ENCODE data around the gene SIN3B. TPM values are rescaled to one million over a fixed set of nuclear protein-coding genes. Genes with fewer than 3 reads are reported as not detected.

Gene SIN3B
- total RNA-seq, 1 experiment from 2014 or later, result 49.7 TPM

DNA sequence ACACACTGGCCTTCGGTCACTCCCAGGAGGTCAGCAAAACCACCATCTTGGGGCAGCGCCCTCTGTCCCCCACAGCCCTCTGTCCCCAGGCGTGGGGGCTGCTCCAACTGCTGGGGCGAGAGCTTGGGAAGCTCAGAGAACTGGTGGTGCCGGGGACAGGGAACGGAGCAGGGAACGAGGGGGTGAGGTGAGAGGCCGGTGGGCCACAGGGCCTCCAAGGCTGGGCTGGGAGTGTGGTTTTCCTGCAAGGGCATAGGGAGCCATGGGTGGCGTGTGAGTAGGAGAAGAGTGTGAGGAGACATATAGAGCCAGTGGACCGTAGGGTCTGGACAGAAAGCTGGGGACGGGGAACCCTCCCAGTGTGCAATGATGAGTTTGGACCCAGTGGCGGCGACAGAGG, 93.8 kb downstream of the SIN3B start:
- TF ChIP-seq, protein P1, sequence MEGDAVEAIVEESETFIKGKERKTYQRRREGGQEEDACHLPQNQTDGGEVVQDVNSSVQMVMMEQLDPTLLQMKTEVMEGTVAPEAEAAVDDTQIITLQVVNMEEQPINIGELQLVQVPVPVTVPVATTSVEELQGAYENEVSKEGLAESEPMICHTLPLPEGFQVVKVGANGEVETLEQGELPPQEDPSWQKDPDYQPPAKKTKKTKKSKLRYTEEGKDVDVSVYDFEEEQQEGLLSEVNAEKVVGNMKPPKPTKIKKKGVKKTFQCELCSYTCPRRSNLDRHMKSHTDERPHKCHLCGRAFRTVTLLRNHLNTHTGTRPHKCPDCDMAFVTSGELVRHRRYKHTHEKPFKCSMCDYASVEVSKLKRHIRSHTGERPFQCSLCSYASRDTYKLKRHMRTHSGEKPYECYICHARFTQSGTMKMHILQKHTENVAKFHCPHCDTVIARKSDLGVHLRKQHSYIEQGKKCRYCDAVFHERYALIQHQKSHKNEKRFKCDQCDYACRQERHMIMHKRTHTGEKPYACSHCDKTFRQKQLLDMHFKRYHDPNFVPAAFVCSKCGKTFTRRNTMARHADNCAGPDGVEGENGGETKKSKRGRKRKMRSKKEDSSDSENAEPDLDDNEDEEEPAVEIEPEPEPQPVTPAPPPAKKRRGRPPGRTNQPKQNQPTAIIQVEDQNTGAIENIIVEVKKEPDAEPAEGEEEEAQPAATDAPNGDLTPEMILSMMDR (IDR thresholded peaks at IDR 0.05; ENCODE audit: unreplicated experiment), result no peak
- no peak overlapping the region for H3K4me3 Mint-ChIP-seq (ENCODE audit: low read depth, unreplicated experiment)

GRCh38 chr19:16927883-16928282, 98.7 kb downstream of the SIN3B start:
- Mint-ChIP-seq H3K27me3 (ENCODE audit: unreplicated experiment) (peaks cover 68% of the 10 kb centered on the region), H3K4me3 (ENCODE audit: low read depth, unreplicated experiment) (no peak overlapping the region)
- BruUV-seq (replicated peaks), result no TSS peak

More for the DNA sequence above, 93.8 kb downstream of the SIN3B start:
- Mint-ChIP-seq H3K27ac (ENCODE audit: unreplicated experiment) (no peak overlapping the region), H3K36me3 (ENCODE audit: insufficient read depth, unreplicated experiment) (no peaks in the 10 kb centered on the region), H3K9me3 (ENCODE audit: low read depth, unreplicated experiment) (peaks cover 2% of the 10 kb centered on the region), H3K4me1 (ENCODE audit: low read depth, unreplicated experiment) (no peaks in the 10 kb centered on the region), H3K27me3 (ENCODE audit: unreplicated experiment) (peaks cover 31% of the 10 kb centered on the region)
- no peak for DNase-seq
- CTCF ChIA-PET, result interaction anchor here (0.6 kb wide), 1 partner anchor 113 kb away, joined by 3 read pairs; no protein-coding TSS in a partner anchor
- BruUV-seq (replicated peaks), result no TSS peak
- intact Hi-C loops (cut with micrococcal nuclease; ENCODE audit: unreplicated experiment), result no loop called here

DNA sequence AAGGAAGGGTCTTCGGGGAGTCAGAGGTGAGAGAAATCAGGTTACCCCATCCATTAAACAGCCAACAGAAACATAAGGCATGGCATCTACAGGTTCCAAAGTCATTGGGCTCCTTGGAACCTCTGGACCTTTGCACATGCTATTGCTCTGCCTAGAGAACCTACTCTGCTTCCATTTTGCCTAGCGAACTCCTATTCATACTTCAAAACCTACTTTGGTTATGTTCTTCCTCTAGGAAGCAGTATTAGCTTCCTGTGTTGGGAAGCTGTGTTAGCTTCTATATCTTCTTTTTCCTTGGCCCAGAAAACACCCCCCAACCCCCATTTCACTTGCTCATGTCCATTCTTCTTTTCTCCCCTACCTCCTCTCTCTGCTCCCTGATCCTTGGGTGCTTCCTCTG, 99.2 kb downstream of the SIN3B start:
- Mint-ChIP-seq H3K9me3 (ENCODE audit: low read depth, unreplicated experiment) (no peaks in the 10 kb centered on the region), H3K27me3 (ENCODE audit: unreplicated experiment) (peaks cover 64% of the 10 kb centered on the region), H3K4me3 (ENCODE audit: low read depth, unreplicated experiment) (no peak overlapping the region), H3K4me1 (ENCODE audit: low read depth, unreplicated experiment) (no peaks in the 10 kb centered on the region), H3K36me3 (ENCODE audit: insufficient read depth, unreplicated experiment) (no peaks in the 10 kb centered on the region), H3K27ac (ENCODE audit: unreplicated experiment) (no peak overlapping the region)
- CTCF ChIA-PET, result no interaction called here
- intact Hi-C loops (cut with micrococcal nuclease; ENCODE audit: unreplicated experiment), result no loop called here
- no TSS peak for BruUV-seq (replicated peaks)
- no peak for DNase-seq
- TF ChIP-seq, protein P1 (IDR thresholded peaks at IDR 0.05; ENCODE audit: unreplicated experiment), result no peak

More at GRCh38 chr19:16927883-16928282, 98.7 kb downstream of the SIN3B start:
- CTCF ChIA-PET, result no interaction called here
- H3K9me3 Mint-ChIP-seq (ENCODE audit: low read depth, unreplicated experiment), result no peaks in the 10 kb centered on the region
- H3K4me1 Mint-ChIP-seq (ENCODE audit: low read depth, unreplicated experiment), result no peaks in the 10 kb centered on the region
- H3K36me3 Mint-ChIP-seq (ENCODE audit: insufficient read depth, unreplicated experiment), result no peaks in the 10 kb centered on the region
- no peak for DNase-seq
- H3K27ac Mint-ChIP-seq (ENCODE audit: unreplicated experiment), result no peak overlapping the region
- intact Hi-C loops (cut with micrococcal nuclease; ENCODE audit: unreplicated experiment), result no loop called here
- TF ChIP-seq, protein P1 (IDR thresholded peaks at IDR 0.05; ENCODE audit: unreplicated experiment), result no peak

DNA sequence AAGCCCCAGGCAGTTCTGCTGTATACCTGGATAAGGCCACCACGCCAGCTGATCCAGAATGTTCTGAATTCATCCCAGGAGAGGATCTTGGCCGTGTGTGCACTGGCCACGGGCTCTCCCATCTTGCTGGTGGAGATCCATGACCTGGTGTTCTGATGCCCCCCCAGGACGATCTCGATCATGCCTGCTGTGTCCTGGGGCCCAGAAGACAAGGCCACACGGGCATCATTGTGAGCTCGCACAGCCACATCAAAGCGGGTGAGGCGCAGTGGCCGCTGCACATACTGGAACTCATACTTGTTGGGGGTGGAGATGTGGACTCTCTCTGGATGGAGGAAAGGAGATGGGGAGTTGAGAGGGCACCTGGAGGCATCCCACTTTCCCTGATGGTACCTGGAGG, 99.7 kb downstream of the SIN3B start:
- H3K36me3 Mint-ChIP-seq (ENCODE audit: insufficient read depth, unreplicated experiment), result no peaks in the 10 kb centered on the region
- CTCF ChIA-PET, result no interaction called here

More for the DNA sequence above, 99.7 kb downstream of the SIN3B start:
- Mint-ChIP-seq H3K27me3 (ENCODE audit: unreplicated experiment) (peaks cover 60% of the 10 kb centered on the region), H3K9me3 (ENCODE audit: low read depth, unreplicated experiment) (no peaks in the 10 kb centered on the region), H3K4me1 (ENCODE audit: low read depth, unreplicated experiment) (no peaks in the 10 kb centered on the region), H3K27ac (ENCODE audit: unreplicated experiment) (no peak overlapping the region), H3K4me3 (ENCODE audit: low read depth, unreplicated experiment) (no peak overlapping the region)
- TF ChIP-seq, protein P1 (IDR thresholded peaks at IDR 0.05; ENCODE audit: unreplicated experiment), result no peak
- BruUV-seq (replicated peaks), result no TSS peak
- DNase-seq, result no peak
- intact Hi-C loops (cut with micrococcal nuclease; ENCODE audit: unreplicated experiment), result no loop called here

Other genes starting within 250 kb of the SIN3B start
- gene MED26, start 201.2 kb upstream of the SIN3B start, total RNA-seq (2022), result 9.0 and 9.6 TPM in 2 replicates
- 40.9 and 42.3 TPM in 2 replicates for gene SMIM7, start 169.3 kb upstream of the SIN3B start, total RNA-seq (2022)
- gene TMEM38A, start 168.3 kb upstream of the SIN3B start, total RNA-seq (2022), result 19.2 and 20.1 TPM in 2 replicates
- gene NWD1, start 109.6 kb upstream of the SIN3B start, total RNA-seq (2022), result 0.93 and 1.4 TPM in 2 replicates
- gene F2RL3, start 59.6 kb downstream of the SIN3B start, total RNA-seq (2022), result not detected in 2 replicates
- gene CPAMD8, start 197.4 kb downstream of the SIN3B start, total RNA-seq (2022), result 5.7 and 5.8 TPM in 2 replicates
- 15.7 and 20.5 TPM in 2 replicates for gene HAUS8, start 246.1 kb downstream of the SIN3B start, total RNA-seq (2022)
- gene MYO9B, start 246.4 kb downstream of the SIN3B start, total RNA-seq (2022), result 38.4 and 40.4 TPM in 2 replicates